ENCODE results near the gene AARS2. TPM values are rescaled to one million over a fixed set of nuclear protein-coding genes. Genes with fewer than 3 reads are reported as not detected.

AARS2 gene
- total RNA-seq, 1 experiment from 2014 or later: 21.7 TPM

GRCh38 chr6:44271914-44272313 is 41.2 kb downstream of the AARS2 start:
- Histone ChIP-seq H3K4me1 (ENCODE audit: insufficient read depth, low read length) (peaks cover 12% of the 10 kb centered on the region; the same call in 1 of the 2 replicates), H3K4me2 (ENCODE audit: insufficient read depth, insufficient read length, low read length) (no peak overlapping the region), H3K14ac (ENCODE audit: insufficient read depth, low read length) (no peak overlapping the region)

More at GRCh38 chr6:44271914-44272313, 41.2 kb downstream of the AARS2 start:
- H3T11ph ChIP-seq (ENCODE audit: low read length): no peak overlapping the region
- no peak overlapping the region for H3K18ac ChIP-seq (ENCODE audit: insufficient read length, low read depth, low read length)
- TF ChIP-seq CTCF (conservative IDR thresholded peaks at IDR 0.05): no peak
- H3K27ac Mint-ChIP-seq: no peak overlapping the region; a peak in 1 of 7 replicates
- no peak overlapping the region for H2BK120ac ChIP-seq (ENCODE audit: low read depth, low read length, poor library complexity, severe bottlenecking)
- H3K23ac ChIP-seq (ENCODE audit: insufficient read length, low read depth, low read length): no peak overlapping the region
- H4K91ac ChIP-seq (ENCODE audit: insufficient read length, low read depth, low read length): no peak overlapping the region
- H3K27ac ChIP-seq (ENCODE audit: insufficient read length, low read depth, low read length): no peak overlapping the region
- H4K5ac ChIP-seq (ENCODE audit: insufficient read length, low read depth, low read length): no peak overlapping the region
- no peak overlapping the region for H2BK20ac ChIP-seq (ENCODE audit: low read depth, low read length, poor library complexity, severe bottlenecking)
- H3K4ac ChIP-seq (ENCODE audit: low read depth, low read length): no peak overlapping the region
- no peaks in the 10 kb centered on the region for H3K9me3 Mint-ChIP-seq
- no peak overlapping the region for H2BK12ac ChIP-seq (ENCODE audit: insufficient read length, low read depth, low read length)
- no peak overlapping the region for H4K8ac ChIP-seq (replicated peaks; ENCODE audit: insufficient read length, low read depth, low read length)
- no peak overlapping the region for H2BK15ac ChIP-seq (ENCODE audit: low read depth, low read length)
- no CpG with 5 or more reads among the region's 3 CpGs for WGBS (ENCODE audit: extremely low coverage, insufficient read length, low lambda C conversion rate)
- no peak overlapping the region for H2AK5ac ChIP-seq (ENCODE audit: insufficient read length, low read length)
- peaks cover 20% of the 10 kb centered on the region for H3K27me3 Mint-ChIP-seq (ENCODE audit: low read depth)
- H2BK5ac ChIP-seq (ENCODE audit: insufficient read length, low read length): no peak overlapping the region
- H2AFZ ChIP-seq (ENCODE audit: low read length): no peak overlapping the region
- H3K27me3 ChIP-seq (ENCODE audit: insufficient read depth, low read length): peaks cover 7% of the 10 kb centered on the region; the same call in 1 of the 2 replicates
- H3K79me1 ChIP-seq (ENCODE audit: insufficient read depth, low read depth, low read length, poor library complexity, severe bottlenecking): no peaks in the 10 kb centered on the region
- H3K23me2 ChIP-seq (ENCODE audit: insufficient read length, low read depth, low read length, poor library complexity, severe bottlenecking): peaks cover 5% of the 10 kb centered on the region
- no peaks in the 10 kb centered on the region for H3K79me2 ChIP-seq (ENCODE audit: insufficient read depth, low read length)
- peak overlapping the region; percentile 24 to 88; a peak in 4 of 5 replicates for H3K4me3 Mint-ChIP-seq
- H3K9me3 ChIP-seq (ENCODE audit: control insufficient read depth, low read depth, low read length): no peaks in the 10 kb centered on the region
- H4K20me1 ChIP-seq (ENCODE audit: control insufficient read depth, insufficient read depth, insufficient read length): no peaks in the 10 kb centered on the region
- peaks cover 26 to 45% of the 10 kb centered on the region in 2 experiments for H3K4me1 Mint-ChIP-seq
- DNase-seq: no peak
- H3K36me3 Mint-ChIP-seq (ENCODE audit: insufficient read depth in 1 of 3, low read depth in 3 of 3): no peaks in the 10 kb centered on the region; a peak in 1 of 7 replicates
- H3K56ac ChIP-seq (ENCODE audit: insufficient read length, low read depth, low read length): no peak overlapping the region
- H3K9ac ChIP-seq (ENCODE audit: extremely low read depth, insufficient read length, low read length): no peak overlapping the region

Data from H9 (cell line).